Frontal cortex (tissue), 4 donors: ENCODE results near the gene SLAMF7. TPM values are rescaled to one million over a fixed set of nuclear protein-coding genes. Genes with fewer than 3 reads are reported as not detected.
"Not testable (repeated sequence)": the region's sequence is repeated elsewhere in the genome, so short reads cannot be mapped to it uniquely, and the experiment has no call there.

ENCODE experiments used
- DNase-seq, 2 donors: peaks; one replicate each; pipeline ENCODE4 v3.0.0; 2012; ENCODE audit warnings: low spot score in 2 of 2
- FAIRE-seq: peaks from 2 replicates; lab custom pipeline; 2012; peaks lifted over from hg19 to GRCh38; lab: Jason Lieb, UNC
- total RNA-seq: library from RNA; depleted of rRNA; stranded (reverse); fragments of >200 nt; gene quantifications from one replicate; pipeline ENCODE4 v1.2.3, GENCODE V29; 2014
- donor health status: control.
- donor health status: control.
- donor health status: control.

Gene SLAMF7
- total RNA-seq, 1 donor from 2014 or later, result not detected

DNA sequence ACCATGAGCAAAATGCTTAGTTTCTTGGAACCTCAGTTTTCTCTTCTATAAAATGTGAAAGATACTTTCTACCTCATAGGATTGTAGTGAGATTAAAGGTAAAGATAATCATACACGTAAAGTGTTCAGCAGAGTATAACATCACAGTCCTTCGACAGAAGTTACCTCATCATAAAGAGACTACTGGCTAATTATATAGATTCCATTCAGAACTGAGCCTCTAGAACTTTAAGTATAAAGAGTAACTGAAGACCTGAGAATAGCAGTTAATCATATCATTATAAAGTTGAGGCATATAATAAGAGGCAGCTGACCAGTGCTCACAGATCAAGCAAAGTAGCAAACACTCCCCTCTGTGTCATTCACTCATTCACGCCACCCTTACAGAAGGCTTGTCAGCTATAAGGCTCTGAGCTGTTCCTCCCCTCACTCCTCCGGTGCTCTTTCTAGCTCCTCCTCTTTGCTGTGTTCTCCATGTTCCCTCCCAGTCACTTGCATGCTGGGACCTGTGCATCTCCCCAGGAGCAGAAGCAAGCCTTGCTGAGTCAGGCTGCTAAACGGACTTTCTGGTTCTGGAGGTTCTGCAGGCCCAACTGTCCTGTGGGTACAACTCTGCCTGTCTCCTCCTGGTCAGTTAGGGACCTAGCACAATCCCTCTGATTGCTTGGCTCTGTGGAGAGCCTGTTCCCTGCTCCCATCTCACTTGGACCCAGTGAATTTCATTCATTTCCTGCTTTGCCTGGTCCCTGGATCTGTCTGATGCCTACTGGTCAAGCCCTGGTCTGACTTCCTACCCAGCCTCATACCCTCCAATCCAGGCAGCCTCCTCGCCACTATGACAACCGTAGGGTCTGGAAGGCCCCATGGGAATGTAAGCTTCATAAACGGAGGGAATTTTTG is 28.6 kb downstream of the SLAMF7 start:
- FAIRE-seq (no peak), DNase-seq (no peak)

- DNase-seq, result no peak
- no peak for FAIRE-seq
These were observed 29.2 kb downstream of the SLAMF7 start for GRCh38 chr1:160768295-160768657.

- FAIRE-seq, result no peak
- DNase-seq, result no peak
These were observed 33.3 kb downstream of the SLAMF7 start for GRCh38 chr1:160772331-160772730.

DNA sequence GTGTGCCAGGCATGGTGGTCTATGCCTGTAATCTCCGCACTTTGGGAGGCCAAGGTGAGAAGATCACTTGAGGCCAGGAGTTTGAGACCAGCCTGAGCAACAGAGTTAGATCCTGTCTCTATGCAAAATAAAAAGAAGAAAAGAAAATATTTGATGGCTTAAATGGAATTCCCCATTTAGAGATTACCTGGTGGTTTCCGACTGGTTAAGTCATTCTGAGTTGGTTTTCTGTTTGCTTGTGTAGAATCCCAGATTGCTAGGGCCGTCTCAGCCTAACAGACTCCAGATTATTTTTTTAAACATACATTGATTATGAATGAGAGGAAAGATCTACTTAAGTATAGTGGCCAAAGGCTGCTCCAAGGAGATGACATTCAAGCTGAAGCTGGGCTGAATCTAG is 34.0 kb downstream of the SLAMF7 start:
- no peak for DNase-seq
- no peak for FAIRE-seq

GRCh38 chr1:160774886-160775719 is 36.1 kb downstream of the SLAMF7 start:
- DNase-seq (no peak), FAIRE-seq (no peak)

DNA sequence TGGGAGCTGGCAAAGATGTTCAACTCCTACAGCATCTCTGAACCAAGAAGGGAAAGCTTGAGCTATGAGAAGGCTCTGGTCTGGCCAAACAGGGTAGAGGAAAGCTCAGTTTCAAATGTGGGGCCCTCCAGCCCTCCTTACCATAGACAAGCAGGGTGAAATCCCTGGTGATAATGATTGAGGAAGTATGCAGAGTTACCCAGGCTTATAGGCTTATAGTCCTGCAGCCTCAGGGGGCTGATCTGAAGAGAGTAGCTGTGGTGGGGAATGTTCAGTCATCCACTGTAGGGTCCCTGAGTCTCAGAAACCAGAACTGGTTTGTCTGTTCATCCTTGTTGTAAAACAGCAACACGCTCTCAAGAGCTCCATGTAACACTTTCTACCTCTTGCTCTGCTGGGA is 37.1 kb downstream of the SLAMF7 start:
- DNase-seq, result no peak
- no peak for FAIRE-seq

GRCh38 chr1:160777486-160778089 is 38.5 kb downstream of the SLAMF7 start:
- DNase-seq (no peak), FAIRE-seq (no peak)

DNA sequence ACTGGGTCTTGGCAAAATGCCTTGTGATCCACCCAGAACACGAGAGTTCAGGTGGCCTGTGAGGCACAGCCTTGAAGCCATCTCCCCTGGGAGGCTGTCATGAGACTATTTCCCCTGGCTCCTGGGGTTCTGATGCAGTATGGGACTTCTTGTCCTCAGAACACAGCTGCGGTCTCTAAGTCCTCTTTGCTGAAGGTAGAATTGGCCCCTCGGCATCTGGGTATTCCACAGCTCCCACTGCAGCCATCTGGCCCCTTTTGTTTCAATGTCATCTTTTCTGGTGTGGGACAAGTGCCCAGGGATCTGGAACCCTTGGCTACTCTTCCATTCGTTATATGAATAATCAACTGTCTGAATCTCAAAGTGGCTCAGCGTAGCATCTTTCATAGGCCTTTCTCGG is 39.9 kb downstream of the SLAMF7 start:
- FAIRE-seq (no peak), DNase-seq (no peak)

GRCh38 chr1:160779626-160780397 is 40.8 kb downstream of the SLAMF7 start:
- DNase-seq (no peak), FAIRE-seq (no peak)

GRCh38 chr1:160780398-160780755 is 41.3 kb downstream of the SLAMF7 start:
- DNase-seq, result no peak
- FAIRE-seq, result no peak

DNA sequence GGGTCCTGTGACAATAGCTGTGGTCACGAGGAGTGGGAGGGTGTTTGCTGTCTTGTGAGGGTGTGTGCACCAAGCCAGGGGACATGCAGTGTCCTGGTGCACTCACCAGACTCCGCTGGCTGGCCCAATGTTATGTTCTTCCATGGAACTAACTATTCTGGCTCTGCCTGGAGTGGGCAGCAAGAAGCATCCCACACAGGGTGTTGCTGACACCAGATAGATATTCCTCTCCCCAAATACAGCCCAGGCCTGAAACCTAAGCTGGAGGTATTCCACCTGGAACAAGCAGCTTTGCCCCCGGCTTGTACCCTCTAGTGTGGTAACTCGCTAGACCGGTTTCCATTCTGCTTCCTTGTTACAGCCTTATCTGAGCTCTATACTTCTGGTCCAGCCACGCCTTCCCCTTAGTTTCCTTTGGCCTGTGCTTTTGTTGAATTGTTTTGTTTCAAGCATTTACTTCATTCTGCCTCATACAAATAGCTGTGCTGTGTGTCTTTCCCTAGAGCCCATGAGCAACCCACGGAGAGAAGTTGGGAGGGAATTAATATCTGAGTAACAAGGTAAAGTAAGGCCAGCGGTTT is 42.2 kb downstream of the SLAMF7 start:
- FAIRE-seq, result no peak
- DNase-seq, result no peak

DNA sequence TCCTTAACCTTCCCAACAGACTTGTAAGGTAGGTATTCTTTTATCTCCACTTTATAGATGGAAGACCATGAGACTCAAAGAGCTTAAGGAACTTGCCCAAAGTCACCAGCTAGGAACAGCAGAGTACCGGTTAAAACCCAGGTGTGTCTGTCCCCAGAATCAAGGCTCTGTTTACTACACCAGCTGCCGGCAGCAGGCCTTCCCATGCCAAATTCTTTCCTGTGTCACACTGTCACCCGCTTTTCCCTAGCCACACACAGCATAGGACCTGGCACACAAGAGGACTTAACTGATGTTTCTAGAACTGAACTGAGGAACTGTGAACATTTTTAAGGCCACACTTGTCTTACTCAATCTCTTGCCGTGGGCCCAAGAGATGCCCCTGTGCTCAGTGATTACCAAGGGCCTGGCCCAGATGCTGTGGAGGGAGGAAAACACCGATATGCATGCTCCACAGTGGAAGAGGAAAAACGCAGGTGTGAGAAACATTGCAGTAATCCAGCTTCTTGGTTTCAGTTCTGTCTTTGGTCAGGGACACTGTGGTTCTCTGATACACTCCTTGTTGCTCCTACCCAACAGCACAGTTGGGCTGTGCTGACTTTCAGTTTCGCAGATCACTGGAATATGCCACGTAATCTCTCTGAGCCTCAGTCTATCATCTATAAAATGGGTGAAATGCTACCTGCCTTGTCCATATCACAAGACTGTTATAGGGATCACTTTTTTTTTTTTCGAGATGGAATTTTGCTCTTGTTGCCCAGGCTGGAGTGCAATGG is 43.1 kb downstream of the SLAMF7 start:
- FAIRE-seq, result no peak
- no peak for DNase-seq

DNA sequence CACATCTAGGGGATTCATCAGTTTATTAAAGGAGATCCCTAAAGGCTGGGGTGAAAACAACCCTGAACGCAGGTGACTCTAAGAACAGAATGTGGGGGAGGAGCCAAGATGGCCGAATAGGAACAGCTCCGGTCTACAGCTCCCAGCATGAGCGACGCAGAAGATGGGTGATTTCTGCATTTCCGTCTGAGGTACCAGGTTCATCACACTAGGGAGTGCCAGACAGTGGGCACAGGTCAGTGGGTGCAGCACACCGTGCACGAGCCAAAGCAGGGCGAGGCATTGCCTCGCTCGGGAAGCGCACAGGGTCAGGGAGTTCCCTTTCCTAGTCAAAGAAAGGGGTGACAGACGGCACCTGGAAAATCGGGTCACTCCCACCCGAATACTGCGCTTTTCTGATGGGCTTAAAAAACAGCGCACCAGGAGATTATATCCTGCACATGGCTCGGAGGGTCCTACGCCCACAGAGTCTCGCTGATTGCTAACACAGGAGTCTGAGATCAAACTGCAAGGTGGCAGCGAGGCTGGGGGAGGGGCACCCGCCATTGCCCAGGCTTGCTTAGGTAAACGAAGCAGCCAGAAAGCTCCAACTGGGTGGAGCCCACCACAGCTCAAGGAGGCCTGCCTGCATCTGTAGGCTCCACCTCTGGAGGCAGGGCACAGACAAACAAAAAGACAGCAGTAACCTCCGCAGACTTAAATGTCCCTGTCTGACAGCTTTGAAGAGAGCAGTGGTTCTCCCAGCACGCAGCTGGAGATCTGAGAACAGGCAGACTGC is 44.1 kb downstream of the SLAMF7 start:
- not testable (repeated sequence) for FAIRE-seq

DNA sequence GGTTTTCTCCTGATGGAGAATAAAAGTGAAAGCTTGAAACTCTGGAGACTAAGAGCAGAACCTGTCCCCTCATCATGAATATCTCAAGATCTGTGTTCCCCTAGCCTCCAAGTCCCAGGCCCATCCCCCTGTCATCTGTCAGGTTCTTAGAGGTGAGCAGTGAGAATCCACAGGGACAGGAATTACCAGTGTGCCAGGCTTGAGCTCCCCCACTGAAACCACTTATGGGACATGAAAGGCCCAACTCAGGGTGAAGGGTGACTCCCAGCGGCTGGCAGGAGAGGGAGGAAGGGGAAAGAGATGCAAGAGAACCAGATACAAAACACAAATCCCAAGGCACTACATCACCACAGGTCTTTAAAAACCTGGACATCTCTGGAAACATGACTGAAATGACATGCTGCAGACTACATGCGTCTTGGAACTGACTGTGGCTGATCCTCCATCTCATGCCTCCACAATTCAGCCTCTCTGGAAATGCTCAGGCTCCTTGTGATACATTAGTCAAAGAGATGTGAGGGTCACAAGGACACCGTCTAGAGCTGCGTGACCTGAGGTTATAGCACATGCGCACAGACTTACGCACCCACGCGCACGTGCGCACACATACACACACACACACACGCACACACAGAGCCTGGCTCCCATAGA is 50.1 kb downstream of the SLAMF7 start:
- FAIRE-seq (no peak), DNase-seq (no peak)

More for the DNA sequence above, 44.1 kb downstream of the SLAMF7 start:
- DNase-seq, result not testable (repeated sequence)

DNA sequence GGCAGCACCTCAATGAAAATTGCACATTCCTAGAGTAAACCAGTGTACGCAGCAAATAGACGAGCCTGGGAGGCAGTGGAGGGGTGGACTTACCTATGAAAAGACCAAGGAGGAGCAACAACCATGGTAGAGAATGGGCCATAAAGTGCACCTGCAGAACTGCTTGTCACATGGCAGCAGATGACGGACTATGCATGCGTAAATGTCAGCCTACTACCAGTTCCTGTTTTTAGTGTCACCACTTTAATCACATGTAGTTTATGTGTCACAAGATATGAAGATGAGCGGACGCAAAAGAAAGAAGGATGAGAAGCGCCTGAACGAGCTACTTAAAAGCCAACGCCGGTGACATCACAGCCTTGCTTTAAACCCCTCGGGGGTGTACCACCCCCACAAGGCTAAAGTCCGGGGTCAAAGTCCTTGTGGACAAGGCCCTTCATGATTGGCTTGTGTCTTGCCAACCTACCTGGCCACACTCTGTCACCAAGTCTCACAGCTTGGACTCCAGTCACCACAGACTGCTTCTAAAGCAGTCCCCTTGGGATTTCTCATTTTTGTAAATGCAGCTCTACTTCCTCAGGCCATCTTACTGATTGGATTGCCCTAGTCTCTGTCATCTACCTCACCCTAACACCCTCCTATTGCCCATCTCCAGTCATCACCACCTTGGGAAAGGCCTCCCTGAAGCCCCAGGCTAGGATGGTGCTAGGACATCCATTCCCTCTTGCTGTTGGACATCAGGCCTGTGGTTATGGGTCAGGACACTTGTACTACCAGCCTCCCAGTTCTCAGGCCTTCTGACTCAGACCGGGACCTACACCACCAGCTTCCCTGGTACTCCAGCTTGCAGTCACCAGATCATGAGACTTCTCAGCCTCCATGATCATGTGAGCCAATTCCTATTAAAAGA is 50.9 kb downstream of the SLAMF7 start:
- DNase-seq, result no peak
- no peak for FAIRE-seq

DNA sequence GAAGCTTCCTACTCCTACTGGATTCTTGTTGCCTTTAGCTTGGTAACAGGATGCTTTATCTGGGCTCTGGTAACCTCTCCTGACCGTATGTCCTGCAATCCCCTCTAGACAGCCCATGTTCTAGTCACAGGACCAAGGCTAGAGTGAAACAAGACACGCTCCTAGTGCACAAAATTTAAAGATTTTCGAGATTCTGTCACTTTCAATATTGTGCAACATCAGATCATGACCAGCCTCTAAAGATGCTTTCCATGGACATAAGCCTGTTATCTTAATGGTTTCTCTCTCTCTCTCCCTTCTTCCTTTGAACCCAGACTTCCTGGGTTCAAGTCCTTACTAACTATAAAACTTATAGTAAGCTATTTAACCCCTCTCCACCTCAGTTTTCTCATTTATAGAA is 55.3 kb downstream of the SLAMF7 start:
- FAIRE-seq, result no peak
- DNase-seq, result no peak

- DNase-seq (no peak), FAIRE-seq (no peak)
These were observed 56.9 kb downstream of the SLAMF7 start, which contains the start of gene LY9 for GRCh38 chr1:160795951-160796383. Gene LY9 (plus strand): TSS chr1:160796174. CDS start chr1:160796188, 14 bp downstream.
